COLO829 (cell line): Measurements from ENCODE around the gene SLC15A2.

Source experiments
- DNase-seq: peaks from one replicate; pipeline ENCODE4 v3.0.0; 2012; ENCODE audit warnings: low spot score

The SLC15A2 gene

GRCh38 chr3:121985846-121986245, 91.6 kb downstream of the SLC15A2 start:
- DNase-seq = no peak

- no peak for DNase-seq
These were observed 93.9 kb downstream of the SLC15A2 start for GRCh38 chr3:121988146-121988545.

- no peak for DNase-seq
These were observed 95.7 kb downstream of the SLC15A2 start for GRCh38 chr3:121989943-121990342.

- no peak for DNase-seq
These were observed 98.7 kb downstream of the SLC15A2 start for GRCh38 chr3:121992601-121993560.
